Hematopoietic multipotent progenitor cell treated with erythropoietin and hydrocortisone succinate and interleukin-3 and kit ligand, for 17 days (in vitro differentiated cells): ENCODE data around the gene DEFB124.

Experiments
- DNase-seq: peaks from one replicate; pipeline ENCODE4 v3.0.0-alpha.2; 2015; ENCODE audit warnings: low spot score

DEFB124 gene

DNA sequence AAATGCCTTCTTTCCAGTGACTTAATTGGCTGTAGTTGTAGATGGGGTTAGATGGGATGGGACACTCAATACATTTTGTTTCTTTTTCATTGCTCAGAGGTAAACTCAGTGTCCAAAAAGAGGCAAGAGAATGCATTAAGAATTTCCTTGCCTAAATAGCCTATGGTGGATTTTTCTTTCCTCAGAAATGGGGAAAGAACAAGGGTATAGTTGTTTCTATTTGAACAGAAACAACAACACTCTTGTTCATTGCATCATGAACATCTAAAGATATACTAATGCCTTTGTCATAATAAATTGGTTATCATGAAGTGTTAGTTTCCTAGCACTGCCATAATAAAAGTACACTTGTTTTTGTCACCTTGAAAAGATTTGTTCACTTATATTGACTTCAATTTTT, 49.1 kb downstream of the DEFB124 start:
- no peak for DNase-seq

DNA sequence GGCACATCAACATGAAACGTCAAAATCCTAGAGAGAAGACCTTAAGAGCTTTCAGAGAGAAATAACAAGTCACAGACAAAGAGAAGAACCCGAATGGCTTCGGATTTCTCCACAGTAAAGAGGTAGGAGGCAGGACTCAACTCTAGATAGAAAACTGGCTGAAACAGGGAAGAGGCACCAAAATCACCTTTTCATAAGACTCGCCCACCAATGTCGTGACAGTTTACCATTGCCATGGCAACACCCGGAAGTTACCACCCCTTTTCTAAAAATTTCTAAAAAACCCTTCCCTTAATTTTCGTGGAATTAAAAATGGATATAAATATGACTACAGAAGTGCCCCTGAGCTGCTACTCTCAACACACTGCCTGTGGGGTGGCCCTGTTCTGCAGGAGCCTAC, 56.6 kb downstream of the DEFB124 start:
- no peak for DNase-seq

DNA sequence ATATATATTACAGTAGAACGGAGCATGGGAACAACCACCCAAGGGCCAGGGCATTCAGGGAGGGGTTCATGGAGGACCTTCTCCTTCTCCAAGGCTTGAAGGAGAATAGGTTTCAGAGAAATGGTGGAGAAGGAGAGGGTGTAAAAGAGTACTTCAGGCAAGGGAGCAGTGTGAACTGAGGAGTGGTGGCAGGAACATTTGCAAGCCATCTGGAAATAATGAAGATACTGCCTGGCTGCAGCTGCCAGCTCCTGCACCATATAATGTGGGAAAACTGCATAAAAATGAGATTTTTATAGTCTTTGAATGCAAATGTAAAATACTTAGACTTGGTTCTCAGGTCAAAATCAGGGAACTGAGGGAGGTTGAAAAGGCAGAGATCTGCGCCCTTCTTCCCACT, 59.3 kb downstream of the DEFB124 start:
- DNase-seq: no peak
